ENCODE measurements around the gene HELLS. TPM values are rescaled to one million over a fixed set of nuclear protein-coding genes. Genes with fewer than 3 reads are reported as not detected.

HELLS gene
- total RNA-seq, 1 donor from 2014 or later, result 314 TPM

DNA sequence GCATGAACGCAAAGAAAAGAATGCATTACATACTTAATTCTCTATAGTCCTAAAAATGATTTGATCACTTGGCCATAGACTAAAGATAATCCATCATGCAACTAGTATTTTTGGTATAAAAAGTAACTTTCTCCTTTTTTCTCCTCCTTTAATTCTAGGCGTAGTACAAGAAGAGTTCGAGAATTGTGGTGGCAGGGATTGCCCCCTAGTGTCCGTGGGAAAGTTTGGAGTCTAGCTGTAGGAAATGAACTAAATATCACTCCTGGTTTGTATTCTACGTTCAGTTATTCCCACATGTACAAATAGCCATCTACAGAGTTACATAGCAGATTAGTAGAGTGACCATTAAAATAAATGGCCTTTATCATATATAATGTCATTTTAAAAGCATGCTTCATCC lies 45.5 kb upstream of the HELLS start:
- Histone ChIP-seq H3K27ac (no peak overlapping the region), H3K36me3 (no peaks in the 10 kb centered on the region), H2AFZ (replicated peaks) (no peak overlapping the region), H3K9ac (no peak overlapping the region), H3K27me3 (no peaks in the 10 kb centered on the region), H3K4me1 (no peaks in the 10 kb centered on the region), H3K4me2 (no peak overlapping the region), H3K9me3 (ENCODE audit: low read depth) (no peaks in the 10 kb centered on the region), H3K4me3 (no peak overlapping the region), H3K79me2 (ENCODE audit: low read depth) (no peaks in the 10 kb centered on the region), H4K20me1 (ENCODE audit: low read depth) (no peaks in the 10 kb centered on the region), H3F3A (ENCODE audit: low read depth) (peaks cover 4% of the 10 kb centered on the region)
- Mint-ChIP-seq H3K9me3 (no peaks in the 10 kb centered on the region), H3K36me3 (peaks cover 3% of the 10 kb centered on the region), H3K4me3 (no peak overlapping the region), H3K27me3 (ENCODE audit: insufficient read depth, low read depth) (no peaks in the 10 kb centered on the region), H3K4me1 (no peaks in the 10 kb centered on the region), H3K27ac (no peak overlapping the region)
- peak; percentile 15 for DNase-seq (ENCODE audit: low spot score)
- TF ChIP-seq, protein P1, sequence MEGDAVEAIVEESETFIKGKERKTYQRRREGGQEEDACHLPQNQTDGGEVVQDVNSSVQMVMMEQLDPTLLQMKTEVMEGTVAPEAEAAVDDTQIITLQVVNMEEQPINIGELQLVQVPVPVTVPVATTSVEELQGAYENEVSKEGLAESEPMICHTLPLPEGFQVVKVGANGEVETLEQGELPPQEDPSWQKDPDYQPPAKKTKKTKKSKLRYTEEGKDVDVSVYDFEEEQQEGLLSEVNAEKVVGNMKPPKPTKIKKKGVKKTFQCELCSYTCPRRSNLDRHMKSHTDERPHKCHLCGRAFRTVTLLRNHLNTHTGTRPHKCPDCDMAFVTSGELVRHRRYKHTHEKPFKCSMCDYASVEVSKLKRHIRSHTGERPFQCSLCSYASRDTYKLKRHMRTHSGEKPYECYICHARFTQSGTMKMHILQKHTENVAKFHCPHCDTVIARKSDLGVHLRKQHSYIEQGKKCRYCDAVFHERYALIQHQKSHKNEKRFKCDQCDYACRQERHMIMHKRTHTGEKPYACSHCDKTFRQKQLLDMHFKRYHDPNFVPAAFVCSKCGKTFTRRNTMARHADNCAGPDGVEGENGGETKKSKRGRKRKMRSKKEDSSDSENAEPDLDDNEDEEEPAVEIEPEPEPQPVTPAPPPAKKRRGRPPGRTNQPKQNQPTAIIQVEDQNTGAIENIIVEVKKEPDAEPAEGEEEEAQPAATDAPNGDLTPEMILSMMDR (IDR thresholded peaks at IDR 0.05), result peak; percentile 56
- no peak for TF ChIP-seq EZH2phosphoT487 (IDR thresholded peaks at IDR 0.05)

DNA sequence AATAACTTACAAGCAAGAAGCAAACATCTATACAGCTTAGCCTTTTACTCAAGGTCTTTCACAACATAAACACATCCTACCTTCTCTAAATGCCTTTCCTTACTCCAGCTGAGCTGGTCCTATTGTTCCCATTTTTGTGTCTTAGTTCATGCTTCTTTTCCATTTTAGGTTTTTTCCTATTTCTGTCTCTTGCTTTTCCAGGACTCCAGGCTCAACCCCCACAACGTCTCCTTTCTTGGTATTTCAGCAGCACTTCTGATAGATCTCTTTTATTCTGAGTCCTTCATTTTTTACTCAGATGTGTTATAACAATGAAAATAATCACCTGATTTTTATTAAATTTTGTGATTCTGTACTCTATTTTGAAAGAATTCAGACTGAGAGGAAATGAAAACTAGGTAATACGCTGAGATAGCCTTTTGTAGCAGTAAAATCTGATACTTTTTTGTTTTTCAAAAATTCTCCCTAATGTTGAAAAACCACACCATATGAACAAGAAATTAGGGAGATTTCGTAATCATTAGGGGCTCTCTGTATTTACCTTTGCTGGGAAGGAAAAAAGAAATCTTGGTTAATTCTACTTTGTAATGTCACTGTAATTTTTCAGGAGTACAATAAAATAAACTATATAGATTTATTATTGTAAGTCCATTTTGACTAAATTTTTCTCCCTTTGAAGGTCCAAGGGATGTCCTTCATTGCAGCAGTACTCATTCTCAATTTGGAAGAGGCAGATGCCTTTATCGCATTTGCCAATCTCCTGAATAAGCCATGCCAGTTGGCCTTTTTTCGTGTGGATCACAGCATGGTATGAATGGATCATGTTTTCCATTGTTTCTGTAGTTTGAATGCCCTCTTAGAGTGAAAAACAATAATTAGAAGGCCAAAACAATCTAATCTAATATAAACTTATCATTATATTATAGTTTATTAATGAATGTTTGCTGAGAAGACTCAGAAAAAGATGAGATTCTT lies 24.0 kb upstream of the HELLS start:
- Histone ChIP-seq H3F3A (ENCODE audit: low read depth) (no peaks in the 10 kb centered on the region), H3K36me3 (no peaks in the 10 kb centered on the region), H2AFZ (replicated peaks) (no peak overlapping the region), H4K20me1 (ENCODE audit: low read depth) (no peaks in the 10 kb centered on the region), H3K4me2 (no peak overlapping the region), H3K9me3 (ENCODE audit: low read depth) (no peaks in the 10 kb centered on the region), H3K27me3 (no peaks in the 10 kb centered on the region), H3K27ac (no peak overlapping the region), H3K4me1 (no peaks in the 10 kb centered on the region), H3K9ac (no peak overlapping the region), H3K4me3 (no peak overlapping the region), H3K79me2 (ENCODE audit: low read depth) (no peaks in the 10 kb centered on the region)
- no peaks in the 10 kb centered on the region for H3K27me3 Mint-ChIP-seq (ENCODE audit: insufficient read depth, low read depth)
- H3K27ac Mint-ChIP-seq, result no peak overlapping the region
- DNase-seq (ENCODE audit: low spot score), result no peak
- no peaks in the 10 kb centered on the region for H3K4me1 Mint-ChIP-seq
- peaks cover 4% of the 10 kb centered on the region for H3K36me3 Mint-ChIP-seq
- TF ChIP-seq, protein P1 (IDR thresholded peaks at IDR 0.05), result no peak
- TF ChIP-seq EZH2 (IDR thresholded peaks at IDR 0.05), result no peak
- H3K9me3 Mint-ChIP-seq, result no peaks in the 10 kb centered on the region
- H3K4me3 Mint-ChIP-seq, result no peak overlapping the region

DNA sequence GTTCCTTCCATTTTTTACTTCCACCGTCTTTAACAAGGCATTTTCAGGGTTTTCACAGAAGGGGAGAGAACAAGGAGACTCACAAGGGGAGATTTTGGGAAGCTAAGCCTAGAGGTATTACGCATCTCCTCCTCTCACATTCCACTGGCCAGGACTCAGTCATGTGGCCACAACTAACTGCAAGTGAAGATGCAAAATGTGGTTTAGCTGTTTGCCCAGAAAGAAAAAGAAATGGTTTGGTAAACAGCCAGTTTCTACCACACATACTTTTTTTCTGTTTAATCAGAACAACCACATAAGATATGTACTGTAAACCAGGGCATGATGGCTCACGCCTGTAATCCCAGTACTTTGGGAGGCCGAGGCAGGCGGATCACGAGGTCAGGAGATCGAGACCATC lies 21.4 kb upstream of the HELLS start:
- Histone ChIP-seq H3K9ac (no peak overlapping the region), H3K4me2 (no peak overlapping the region), H3K79me2 (ENCODE audit: low read depth) (no peaks in the 10 kb centered on the region), H3F3A (ENCODE audit: low read depth) (no peaks in the 10 kb centered on the region), H3K27ac (no peak overlapping the region), H3K36me3 (no peaks in the 10 kb centered on the region), H3K4me3 (no peak overlapping the region), H3K9me3 (ENCODE audit: low read depth) (no peaks in the 10 kb centered on the region), H4K20me1 (ENCODE audit: low read depth) (no peaks in the 10 kb centered on the region), H3K4me1 (no peaks in the 10 kb centered on the region), H3K27me3 (no peaks in the 10 kb centered on the region), H2AFZ (replicated peaks) (no peak overlapping the region)
- Mint-ChIP-seq H3K27me3 (ENCODE audit: insufficient read depth, low read depth) (no peaks in the 10 kb centered on the region), H3K4me3 (no peak overlapping the region), H3K27ac (no peak overlapping the region), H3K9me3 (no peaks in the 10 kb centered on the region), H3K36me3 (peaks cover 7% of the 10 kb centered on the region), H3K4me1 (no peaks in the 10 kb centered on the region)
- TF ChIP-seq, protein P1 (IDR thresholded peaks at IDR 0.05), result no peak
- TF ChIP-seq EZH2phosphoT487 (IDR thresholded peaks at IDR 0.05) (no peak), EZH2 (IDR thresholded peaks at IDR 0.05) (no peak)
- no peak for DNase-seq (ENCODE audit: low spot score)

Data from neural progenitor cell (in vitro differentiated cells).